ENCODE results near the gene ARHGAP33.

GRCh38 chr19:35818445-35818844 is 43.1 kb downstream of the ARHGAP33 start:
- TF ChIP-seq CTCF (IDR thresholded peaks at IDR 0.05) (no peak), EP300 (IDR thresholded peaks at IDR 0.05) (no peak)

All from suprapubic skin (tissue), 3 donors.